Measurements from ENCODE around the gene TM7SF2. TPM values are rescaled to one million over a fixed set of nuclear protein-coding genes. Genes with fewer than 3 reads are reported as not detected.
"Not testable (repeated sequence)": the region's sequence is repeated elsewhere in the genome, so short reads cannot be mapped to it uniquely, and the experiment has no call there.

The TM7SF2 gene
- total RNA-seq, 2 donors from 2014 or later: 134 to 199 TPM

GRCh38 chr11:65148657-65149056 is 37.0 kb downstream of the TM7SF2 start:
- Histone ChIP-seq H3K36me3 (no peaks in the 10 kb centered on the region), H3K27me3 (no peaks in the 10 kb centered on the region), H3K4me3 (no peak overlapping the region), H3K4me1 (peaks cover 0 to 20% of the 10 kb centered on the region in 2 donors), H3K27ac (no peak overlapping the region), H3K9me3 (no peaks in the 10 kb centered on the region)
- DNase-seq (ENCODE audit: low spot score): no peak
- no peak for TF ChIP-seq CTCF (IDR thresholded peaks at IDR 0.05)

GRCh38 chr11:65150131-65150508 is 38.4 kb downstream of the TM7SF2 start:
- not testable (repeated sequence) for H3K36me3 ChIP-seq; H3K4me3 ChIP-seq; DNase-seq (ENCODE audit: low spot score); H3K9me3 ChIP-seq; H3K27me3 ChIP-seq
- Histone ChIP-seq H3K4me1 (peaks cover 0 to 20% of the 10 kb centered on the region in 2 donors), H3K27ac (peak overlapping the region; percentile 73 to 82)

- DNase-seq (ENCODE audit: low spot score): peak; percentile 94
- H3K27me3 ChIP-seq: no peaks in the 10 kb centered on the region
- H3K36me3 ChIP-seq: no peaks in the 10 kb centered on the region
- no peak overlapping the region for H3K4me3 ChIP-seq
- peaks cover 0 to 20% of the 10 kb centered on the region in 2 donors for H3K4me1 ChIP-seq
- H3K27ac ChIP-seq: peak overlapping the region; percentile 73 to 82
- TF ChIP-seq CTCF (IDR thresholded peaks at IDR 0.05): no peak
- no peaks in the 10 kb centered on the region for H3K9me3 ChIP-seq
These were observed 39.0 kb downstream of the TM7SF2 start for GRCh38 chr11:65150509-65151299.

GRCh38 chr11:65151331-65151899 is 39.7 kb downstream of the TM7SF2 start:
- no peaks in the 10 kb centered on the region for H3K36me3 ChIP-seq
- H3K4me1 ChIP-seq: peaks cover 0 to 20% of the 10 kb centered on the region in 2 donors
- TF ChIP-seq CTCF (IDR thresholded peaks at IDR 0.05): no peak
- H3K4me3 ChIP-seq: no peak overlapping the region
- no peak for DNase-seq (ENCODE audit: low spot score)
- no peaks in the 10 kb centered on the region for H3K27me3 ChIP-seq
- H3K27ac ChIP-seq: peak overlapping the region; percentile 73 to 82
- no peaks in the 10 kb centered on the region for H3K9me3 ChIP-seq

- Histone ChIP-seq H3K27ac (no peak overlapping the region), H3K36me3 (no peaks in the 10 kb centered on the region), H3K9me3 (no peaks in the 10 kb centered on the region), H3K27me3 (no peaks in the 10 kb centered on the region), H3K4me3 (no peak overlapping the region), H3K4me1 (peaks cover 0 to 20% of the 10 kb centered on the region in 2 donors)
- no peak for TF ChIP-seq CTCF (IDR thresholded peaks at IDR 0.05)
- no peak for DNase-seq (ENCODE audit: low spot score)
These were observed 40.5 kb downstream of the TM7SF2 start for GRCh38 chr11:65152122-65152521.

- no peak overlapping the region for H3K27ac ChIP-seq
- no peak for TF ChIP-seq CTCF (IDR thresholded peaks at IDR 0.05)
- H3K27me3 ChIP-seq: no peaks in the 10 kb centered on the region
- H3K4me1 ChIP-seq: peaks cover 0 to 6% of the 10 kb centered on the region in 2 donors
- no peaks in the 10 kb centered on the region for H3K36me3 ChIP-seq
- DNase-seq (ENCODE audit: low spot score): no peak
- no peaks in the 10 kb centered on the region for H3K9me3 ChIP-seq
- H3K4me3 ChIP-seq: no peak overlapping the region
These were observed 44.6 kb downstream of the TM7SF2 start for GRCh38 chr11:65156256-65156655.
